HCEC 1CT (cell line): ENCODE data around the gene SLC66A1.

Source experiments
- DNase-seq: peaks from one replicate; pipeline ENCODE4 v3.0.0-alpha.2; 2017

SLC66A1 gene

DNA sequence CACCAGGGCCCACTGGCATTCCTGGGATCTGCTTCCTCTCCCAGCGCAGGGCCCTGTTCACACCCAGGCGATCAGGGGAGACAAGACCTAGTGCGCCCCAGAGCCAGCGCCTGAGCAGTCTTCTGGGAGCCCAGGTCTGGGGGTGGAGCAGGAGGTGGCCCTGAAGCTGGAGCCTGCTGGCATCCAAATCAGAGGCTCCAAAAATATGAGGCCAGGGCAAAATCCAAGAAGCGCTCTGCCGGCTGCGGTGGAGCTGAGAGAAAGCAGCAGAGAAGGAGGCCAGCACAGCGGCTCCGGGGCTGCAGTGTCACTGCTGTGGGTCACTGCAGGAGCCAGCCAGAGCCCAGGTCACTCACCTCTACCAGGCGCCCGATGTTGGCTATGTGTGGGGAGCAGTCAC is 32.7 kb downstream of the SLC66A1 start:
- DNase-seq = no peak

DNA sequence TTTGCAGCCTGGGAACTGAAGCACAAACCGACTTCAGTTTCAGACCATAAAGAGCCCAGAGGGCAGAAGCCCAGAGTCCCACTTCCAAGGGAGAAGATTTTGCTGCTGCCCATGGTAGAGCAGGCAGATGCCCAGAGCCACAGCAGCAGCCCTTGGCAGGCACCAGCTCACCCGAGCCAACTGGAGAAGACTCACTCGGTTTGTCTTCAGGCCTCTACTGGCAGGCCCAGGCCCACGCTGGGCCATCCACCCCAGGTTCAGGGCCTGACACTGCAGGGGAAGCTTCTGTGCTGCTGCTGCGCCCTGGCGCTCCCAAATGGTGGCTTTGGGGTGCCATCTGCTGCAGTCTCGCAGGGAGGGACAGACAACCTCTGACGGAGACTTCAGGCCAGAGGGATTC is 33.3 kb downstream of the SLC66A1 start:
- DNase-seq = no peak

DNA sequence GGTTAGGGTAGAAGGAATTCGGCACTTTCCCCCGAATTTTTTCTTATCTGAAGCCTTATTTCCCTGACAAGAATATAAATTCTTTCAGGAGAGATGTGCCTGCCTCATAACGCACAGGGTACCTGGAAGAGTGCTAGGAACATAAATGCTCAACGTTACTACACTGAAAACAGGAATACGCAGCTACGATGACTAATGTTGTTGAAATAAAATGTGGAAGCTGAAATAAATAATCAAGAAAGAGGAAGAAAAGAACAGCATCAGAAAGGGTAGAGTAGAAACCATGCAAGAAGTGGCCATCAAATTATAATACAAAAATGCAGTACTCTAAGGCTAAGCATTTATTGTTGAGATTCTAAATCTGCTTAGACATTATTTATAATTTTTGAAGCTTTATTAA is 33.9 kb downstream of the SLC66A1 start:
- no peak for DNase-seq

DNA sequence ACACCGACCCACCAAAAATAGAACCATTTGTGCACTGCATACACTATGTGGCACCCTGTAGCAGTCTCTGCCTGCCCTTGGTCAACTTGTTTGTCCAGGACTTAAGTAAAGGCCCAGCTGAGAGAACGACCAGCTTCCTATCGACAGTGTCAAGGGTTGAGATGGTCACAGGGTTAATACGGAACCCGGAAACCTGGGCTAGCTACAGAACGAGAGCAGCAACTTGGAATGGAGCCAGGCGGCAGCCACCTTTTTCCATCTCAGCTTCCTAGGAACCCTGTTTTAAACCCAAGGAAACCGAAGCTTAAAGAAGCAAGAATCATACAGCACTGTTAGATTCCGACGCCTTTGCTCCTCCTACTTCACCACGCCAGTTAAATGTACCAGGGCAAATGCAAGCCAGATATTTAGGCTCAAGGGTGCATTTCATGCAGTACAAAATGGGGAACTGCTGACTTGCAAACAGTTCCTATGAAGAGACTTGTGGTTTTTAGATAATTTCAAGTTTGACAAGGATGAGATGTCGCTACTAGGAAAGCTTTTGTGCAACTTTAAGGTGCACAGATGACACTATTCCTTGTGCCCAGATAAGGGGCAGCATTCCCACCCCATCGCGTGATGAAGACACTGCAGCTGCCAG is 35.5 kb downstream of the SLC66A1 start:
- no peak for DNase-seq

DNA sequence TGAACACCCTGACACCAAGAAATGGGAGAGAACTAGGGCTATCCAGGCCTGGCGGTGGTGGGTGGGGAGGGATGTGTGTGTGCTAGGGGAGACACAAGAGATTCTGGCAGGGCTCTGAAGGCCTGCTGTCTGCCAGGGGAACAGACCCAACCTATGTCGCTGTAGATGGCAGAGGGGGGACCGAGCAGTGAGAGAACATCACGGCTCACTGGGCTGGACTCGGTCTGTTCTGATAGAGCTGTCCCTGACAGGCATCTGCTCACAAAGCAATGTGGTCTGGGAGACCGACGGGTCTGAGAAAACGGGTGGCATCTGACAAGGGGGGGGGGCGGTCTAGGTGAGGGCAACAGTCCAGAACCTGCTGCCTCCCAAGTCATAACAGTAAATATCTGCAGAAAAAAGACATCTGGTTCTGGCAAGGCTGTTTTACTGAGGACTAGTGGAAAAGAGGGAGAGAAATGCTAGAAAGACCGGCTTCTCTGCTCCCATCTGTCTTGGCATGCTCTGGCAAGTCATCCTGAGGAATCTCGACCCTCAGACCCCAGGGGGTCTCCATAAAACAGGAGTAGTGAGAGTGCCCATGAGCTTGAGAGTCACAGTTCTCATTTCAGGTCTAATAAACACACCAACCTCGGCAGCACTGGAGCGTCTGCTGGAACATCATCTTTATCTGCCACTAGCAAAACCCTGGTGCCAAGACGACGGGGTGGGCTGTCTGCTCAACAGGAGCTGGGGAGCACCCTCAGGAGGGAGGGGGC is 36.5 kb downstream of the SLC66A1 start:
- DNase-seq = no peak

DNA sequence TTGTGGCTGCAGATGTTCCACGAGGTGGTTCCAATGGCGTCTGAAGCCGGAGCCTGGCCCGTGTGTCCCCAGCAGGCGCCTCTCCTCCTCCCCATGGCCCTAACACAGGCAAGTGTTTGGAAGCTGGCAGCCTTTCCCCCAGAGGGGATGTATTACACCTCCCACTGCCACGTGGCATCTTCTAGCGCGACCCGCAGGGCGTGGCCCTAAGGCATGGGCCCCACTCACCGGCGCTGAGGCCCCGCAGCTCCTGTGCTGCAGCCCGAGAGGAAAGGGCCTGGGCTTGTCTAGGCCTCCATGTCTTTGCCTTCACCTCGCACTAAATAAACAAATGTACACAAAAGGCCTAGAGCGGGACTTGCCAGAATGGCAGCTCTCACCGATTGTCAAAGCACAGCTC is 37.9 kb downstream of the SLC66A1 start:
- no peak for DNase-seq

DNA sequence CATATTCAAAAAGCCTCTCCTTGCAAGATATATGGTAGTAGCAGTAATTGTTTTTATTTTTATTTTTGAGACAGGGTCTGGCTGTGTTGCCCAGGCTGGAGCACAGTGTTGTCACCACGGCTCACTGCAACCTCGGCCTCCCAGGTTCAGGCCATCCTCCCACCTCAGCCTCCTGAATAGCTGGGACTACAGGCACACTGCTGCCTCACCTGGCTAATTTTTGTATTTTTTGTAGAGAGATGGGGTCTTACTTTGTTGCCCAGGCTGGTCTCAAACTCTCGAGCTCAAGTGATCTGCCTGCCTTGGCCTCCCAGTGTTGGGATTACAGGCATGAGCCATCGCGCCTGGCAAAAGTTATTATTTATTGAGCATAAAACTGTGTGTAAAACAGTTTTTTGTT is 38.4 kb downstream of the SLC66A1 start:
- no peak for DNase-seq

DNA sequence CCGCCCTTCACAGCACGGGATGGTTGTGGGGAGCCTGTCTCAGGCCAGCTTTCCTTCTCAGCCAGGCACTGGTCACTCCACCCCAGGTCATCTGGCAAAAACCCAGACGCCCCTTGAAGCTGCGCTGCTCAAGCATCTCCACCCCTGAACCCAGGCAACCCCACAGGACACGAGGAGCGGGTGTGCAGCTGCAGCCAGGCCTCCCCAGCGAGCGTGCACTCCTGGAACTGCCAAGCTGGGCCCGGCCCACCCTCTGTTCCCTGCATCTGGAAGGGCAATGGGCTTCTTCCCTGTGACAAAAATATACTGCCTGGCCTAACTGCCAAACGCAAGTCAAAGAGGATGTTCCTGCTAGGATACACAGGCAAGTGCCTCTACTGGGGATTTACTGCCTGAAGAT is 39.7 kb downstream of the SLC66A1 start:
- no peak for DNase-seq

DNA sequence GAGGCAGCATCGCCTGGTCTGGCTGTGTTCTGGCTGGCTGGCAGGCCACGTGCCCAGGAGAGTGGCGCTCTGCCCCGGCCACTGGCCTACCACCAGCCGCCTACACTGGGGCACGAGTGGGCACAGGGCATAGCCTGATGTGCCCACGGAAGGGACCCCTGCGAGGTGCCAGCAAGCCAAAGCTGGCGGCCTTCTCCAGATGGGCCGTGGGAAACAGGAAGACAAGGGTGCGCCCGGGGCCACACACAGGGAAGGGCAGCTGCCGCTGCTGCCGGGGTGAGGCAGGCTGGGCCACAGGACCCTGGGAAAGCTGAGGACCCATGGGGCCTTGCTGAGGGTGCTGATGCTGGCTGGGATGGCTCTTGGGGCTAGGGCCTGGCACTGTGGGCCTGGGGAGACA is 40.7 kb downstream of the SLC66A1 start:
- no peak for DNase-seq

DNA sequence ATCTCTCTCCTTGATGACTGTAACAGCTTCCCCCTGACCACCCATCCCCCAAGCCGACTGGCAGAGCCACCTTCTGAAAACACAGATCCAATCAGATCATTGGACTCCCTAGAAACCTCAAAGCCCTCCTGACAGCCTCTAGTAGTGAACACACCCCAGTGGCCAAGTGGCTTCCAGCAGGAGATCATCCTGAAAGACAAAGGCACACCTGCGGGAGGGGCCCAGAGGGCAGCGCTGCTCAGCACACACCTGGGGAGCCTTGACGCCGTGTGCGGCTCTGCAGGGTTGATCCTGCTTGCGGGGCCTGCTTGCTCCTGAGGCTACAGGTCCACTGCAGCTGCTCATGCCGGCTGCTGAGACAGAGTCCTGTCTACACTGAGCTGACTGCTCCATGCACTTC is 41.5 kb downstream of the SLC66A1 start:
- no peak for DNase-seq

DNA sequence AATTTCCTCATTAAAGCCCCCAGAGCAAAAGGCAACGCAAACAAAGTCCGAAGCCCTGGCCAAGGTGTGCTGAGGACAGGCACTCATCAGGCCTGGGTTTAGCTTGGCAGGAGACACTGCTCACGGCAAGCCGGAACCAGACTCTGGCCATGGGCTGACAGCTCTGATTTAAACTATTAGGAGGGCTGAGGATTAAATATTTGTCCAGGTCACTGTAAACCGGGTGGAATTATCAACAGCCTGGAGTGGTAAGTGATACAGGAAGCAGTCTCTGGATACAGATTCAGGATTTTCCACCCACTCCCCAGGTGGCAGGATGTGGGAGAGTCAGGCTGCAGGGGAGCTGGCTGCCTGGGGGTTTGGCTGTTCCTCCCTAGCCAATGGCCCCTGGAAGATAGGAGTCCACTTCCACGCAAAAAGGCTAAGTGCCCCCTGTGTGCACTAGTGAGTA is 42.4 kb downstream of the SLC66A1 start:
- no peak for DNase-seq

DNA sequence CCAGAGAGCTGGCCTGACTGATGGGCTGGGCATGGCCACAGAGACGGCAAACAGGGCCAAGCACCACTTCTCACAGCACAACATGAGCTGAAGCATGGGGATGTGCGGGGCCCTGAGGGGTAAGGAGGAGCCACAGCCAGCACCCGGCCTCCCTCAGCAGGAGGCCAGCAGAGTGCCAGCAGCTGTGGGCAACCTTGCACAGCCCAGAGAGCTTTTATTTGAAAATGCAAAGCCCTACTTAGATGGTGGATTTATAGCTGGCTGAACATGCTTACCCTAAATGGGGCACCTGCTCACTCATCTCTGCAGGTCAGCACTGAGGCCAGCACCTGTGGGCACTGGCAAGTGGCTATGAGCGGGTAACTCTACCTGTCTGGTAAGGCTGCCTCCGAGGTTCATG is 44.1 kb downstream of the SLC66A1 start:
- no peak for DNase-seq

DNA sequence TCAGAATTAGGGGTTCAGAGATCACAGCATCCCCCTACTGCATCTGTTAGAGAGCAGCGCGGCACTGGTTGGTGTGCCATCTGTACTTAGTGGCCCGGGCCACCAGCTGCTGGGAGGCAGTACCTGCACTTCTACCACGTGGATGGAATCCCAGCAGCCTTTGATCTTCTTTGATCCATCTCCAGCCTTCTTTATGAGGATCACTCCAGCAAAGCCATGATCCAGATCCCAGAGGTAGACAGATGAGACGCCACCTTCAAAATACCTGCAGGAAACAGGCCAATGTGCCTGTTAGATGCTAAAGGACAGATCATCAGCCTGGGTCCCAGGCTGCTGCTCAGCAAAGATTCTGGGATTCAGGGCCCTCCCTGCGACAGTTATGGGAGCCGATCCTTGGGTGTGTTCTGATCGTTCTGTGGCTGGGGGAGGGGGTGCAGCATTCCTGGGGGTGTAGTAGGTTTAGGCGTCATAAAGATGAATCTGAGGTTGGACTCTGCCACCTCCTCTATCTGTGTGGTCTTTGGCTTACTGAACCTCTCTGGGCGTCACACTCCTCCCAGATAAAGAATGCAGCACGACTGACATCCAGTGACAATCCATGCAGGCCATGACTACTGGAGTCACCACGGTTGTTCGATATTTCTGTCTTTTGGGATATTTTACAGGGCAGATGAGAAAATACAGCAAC is 45.3 kb downstream of the SLC66A1 start:
- DNase-seq = no peak

DNA sequence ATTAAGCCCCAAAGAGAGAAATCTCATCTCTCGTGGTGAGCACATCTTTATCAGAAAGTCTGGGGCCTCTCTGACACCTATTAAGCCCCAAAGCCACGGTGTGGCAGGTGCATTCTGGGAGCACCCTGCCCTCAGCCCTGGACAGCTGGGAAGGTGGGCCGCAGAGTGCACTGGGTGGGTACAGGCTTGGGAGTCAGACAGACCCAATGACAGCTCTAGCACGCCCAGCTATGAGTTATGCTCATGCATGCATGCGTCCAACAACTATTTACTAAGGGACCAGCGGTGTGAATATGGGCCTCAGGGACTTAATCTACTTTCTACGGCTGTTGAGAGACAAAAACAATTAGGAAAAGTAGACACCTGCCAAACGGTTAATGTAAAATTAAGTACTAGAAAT is 46.6 kb downstream of the SLC66A1 start:
- DNase-seq = no peak

DNA sequence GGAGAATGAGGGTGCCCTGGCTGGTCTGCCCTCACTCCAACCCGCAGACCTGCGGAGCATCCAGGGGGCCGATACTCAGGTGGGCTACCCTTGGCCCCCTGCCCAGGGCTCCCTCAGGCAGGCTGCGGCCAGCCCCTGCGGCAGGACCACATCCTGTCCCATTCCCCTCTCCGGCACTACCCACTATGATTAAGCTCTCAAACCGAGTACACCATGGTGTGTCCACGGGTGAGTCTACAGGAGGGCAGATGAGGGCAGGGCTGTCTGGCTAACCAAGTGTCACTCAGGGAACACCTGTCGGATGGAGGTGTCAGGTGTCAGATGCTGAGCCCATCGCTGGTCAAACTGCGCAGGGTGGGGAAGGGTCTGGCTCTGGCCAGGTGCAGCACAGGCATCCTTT is 47.2 kb downstream of the SLC66A1 start:
- no peak for DNase-seq

DNA sequence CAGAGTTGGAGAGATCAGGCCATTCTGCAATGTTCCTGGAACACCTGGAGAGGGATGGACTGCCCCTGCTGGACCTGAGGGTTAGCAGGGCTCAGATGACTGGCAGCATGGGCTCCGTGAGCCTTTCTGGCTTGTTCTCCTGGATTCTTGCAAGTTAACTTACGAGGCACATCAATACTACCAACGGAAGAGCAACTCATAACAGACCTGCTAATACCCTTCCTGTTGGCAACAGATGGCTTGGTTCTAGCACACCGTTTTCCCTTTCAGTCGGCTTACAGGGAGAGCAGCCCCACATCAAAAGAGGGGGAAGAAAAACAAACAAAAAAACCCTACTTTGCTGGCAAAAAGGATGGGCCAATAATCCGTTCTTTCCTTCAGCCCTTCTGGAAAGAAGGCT is 47.9 kb downstream of the SLC66A1 start:
- DNase-seq = no peak

DNA sequence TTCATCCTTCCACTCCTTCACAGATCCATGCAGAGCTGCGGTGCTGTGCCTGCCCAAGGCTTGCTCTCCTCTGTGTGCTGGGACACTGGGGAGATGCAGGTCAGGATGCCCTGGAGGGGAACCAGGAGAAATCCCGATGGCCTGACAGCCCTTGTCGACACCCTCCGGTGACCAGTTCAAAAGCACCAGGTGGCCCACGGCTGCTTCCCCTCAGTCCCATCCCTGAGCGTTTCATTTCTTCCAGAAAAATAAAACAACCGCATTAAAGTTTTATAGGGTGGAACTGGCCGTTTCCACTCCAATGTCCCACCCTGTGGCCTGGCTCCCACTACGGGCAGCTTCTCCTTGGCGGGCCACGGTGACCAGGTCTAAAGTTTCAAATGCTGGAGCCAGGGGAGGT is 48.3 kb downstream of the SLC66A1 start:
- no peak for DNase-seq

DNA sequence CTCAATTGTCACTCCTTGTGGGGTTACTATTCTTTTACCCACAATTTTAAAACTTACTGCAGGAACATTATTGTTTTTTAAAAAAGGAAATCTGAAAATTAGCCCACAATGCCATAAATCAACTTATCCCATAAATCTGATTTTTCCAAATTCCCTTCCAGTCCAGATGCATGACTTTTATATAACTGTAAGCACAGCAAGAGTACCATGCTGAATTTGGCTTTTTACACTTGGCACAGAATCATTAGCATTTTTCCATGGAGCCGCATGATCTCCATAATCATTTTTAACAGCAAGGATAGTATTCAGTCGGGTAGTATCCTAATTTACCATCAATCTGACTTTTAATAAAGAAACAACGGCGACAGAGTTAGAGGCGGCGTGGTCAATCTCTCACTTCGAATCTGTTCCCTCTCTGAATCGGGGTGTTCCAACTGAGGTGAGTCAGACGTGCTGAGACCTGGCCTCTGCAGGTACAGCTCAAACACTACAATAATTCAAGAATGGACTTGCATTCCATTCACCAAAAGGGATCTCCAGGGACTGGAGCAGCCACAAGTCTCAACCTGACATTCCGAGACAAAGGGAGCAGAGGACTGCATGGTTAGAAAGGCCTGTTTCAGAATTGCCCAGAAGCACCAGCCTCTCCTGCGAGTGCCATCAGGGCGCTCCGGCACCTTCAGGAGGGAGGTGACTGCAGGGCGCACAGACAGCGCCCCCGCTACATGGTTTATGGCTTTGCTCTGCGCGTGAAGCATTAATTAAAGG is 48.9 kb downstream of the SLC66A1 start:
- DNase-seq = no peak

DNA sequence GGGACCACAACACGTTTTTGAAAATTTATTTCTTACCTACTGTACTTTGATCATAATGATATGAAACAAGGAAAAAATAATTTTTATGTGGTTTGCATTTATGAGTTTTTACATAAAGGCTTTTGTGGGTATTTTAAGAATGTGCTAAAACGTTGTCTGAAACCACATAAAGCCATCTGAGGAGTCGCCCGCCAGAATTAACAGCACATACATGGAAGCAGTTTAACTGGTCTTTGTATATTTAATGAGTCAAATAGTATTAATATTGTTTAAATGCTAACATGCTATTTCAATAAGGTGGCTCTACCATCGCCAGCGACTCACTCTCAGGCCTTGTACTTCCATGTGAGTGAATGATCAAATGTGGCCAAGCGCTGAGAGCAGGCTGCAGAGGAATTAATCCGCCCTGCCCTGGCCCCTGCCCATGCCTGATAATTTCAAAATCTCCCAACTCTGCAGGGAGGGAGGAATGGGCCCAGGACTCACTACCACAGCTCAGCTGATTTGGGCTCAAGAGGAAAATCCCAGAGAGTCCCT is 49.6 kb downstream of the SLC66A1 start:
- DNase-seq = peak; percentile 21

DNA sequence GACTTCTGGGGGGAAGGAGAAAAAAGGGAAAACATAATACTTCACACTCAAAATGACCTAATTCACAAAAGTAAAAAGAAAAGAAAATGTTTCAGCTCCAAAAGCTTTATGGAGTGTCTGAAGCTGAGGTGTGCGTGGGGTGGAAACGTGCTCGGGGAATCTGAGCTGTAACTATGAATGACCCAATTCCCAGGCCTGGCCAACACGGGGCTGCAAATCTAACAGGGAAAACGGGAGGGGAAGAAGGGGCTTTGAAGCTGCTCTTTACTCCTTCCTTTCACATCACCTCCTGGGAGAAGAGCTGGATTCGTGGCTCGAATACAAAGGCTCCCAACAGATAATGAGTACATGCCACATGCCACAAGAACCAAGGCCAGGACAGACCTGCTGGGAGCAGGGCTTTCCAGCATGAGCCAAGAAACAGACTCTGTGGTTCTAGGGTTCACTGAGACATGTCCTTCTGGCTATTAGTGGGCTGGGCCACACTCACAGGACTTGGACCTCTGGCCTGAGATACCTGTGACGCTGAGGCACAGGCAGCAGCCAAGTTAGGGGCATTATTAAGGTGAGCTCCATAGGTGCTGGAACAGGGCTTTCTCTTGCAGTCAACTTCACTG is 51.5 kb downstream of the SLC66A1 start:
- DNase-seq = no peak

DNA sequence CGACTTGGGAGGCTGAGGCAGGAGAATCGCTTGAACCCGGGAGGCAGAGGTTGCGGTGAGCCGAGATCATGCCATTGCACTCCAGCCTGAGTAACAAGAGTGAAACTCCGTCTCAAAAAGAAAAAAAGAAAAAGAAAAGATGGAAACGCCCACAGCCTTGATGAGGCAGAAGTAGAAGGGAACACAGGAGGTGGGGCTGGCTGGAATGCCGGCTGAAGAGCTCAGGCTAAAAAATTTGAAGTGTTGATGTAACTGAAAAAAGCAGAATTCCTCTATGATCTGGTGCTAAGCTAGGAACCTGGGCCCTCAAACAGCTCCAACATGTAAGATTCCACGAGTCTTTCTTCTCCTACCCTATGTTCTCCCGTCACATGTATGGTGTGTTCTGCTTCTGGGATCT is 53.6 kb downstream of the SLC66A1 start:
- no peak for DNase-seq
